GM12865 (cell line): ENCODE measurements around the gene ATP6V1G3.

ENCODE experiments used
- DNase-seq: peaks from one replicate; pipeline ENCODE4 v3.0.0; 2010; ENCODE audit warnings: low read depth
- H3K4me3 ChIP-seq: 2 replicates; pipeline ENCODE4 v1.5.1; 2011; ENCODE audit warnings: mild to moderate bottlenecking, low read depth, low read length, control low read depth
- TF ChIP-seq, protein P1 (sequence below): IDR thresholded peaks from 2 replicates; pipeline ENCODE4 v1.5.1; 2011; ENCODE audit warnings: low read length, control low read depth, low read depth, inconsistent platforms; ENCODE audit not compliant: insufficient read depth; ENCODE audit errors: missing control alignments

The ATP6V1G3 gene

GRCh38 chr1:198523182-198523950, 17.1 kb downstream of the ATP6V1G3 start:
- no peak overlapping the region for H3K4me3 ChIP-seq
- peak; percentile 10 for DNase-seq
- TF ChIP-seq, protein P1, sequence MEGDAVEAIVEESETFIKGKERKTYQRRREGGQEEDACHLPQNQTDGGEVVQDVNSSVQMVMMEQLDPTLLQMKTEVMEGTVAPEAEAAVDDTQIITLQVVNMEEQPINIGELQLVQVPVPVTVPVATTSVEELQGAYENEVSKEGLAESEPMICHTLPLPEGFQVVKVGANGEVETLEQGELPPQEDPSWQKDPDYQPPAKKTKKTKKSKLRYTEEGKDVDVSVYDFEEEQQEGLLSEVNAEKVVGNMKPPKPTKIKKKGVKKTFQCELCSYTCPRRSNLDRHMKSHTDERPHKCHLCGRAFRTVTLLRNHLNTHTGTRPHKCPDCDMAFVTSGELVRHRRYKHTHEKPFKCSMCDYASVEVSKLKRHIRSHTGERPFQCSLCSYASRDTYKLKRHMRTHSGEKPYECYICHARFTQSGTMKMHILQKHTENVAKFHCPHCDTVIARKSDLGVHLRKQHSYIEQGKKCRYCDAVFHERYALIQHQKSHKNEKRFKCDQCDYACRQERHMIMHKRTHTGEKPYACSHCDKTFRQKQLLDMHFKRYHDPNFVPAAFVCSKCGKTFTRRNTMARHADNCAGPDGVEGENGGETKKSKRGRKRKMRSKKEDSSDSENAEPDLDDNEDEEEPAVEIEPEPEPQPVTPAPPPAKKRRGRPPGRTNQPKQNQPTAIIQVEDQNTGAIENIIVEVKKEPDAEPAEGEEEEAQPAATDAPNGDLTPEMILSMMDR = no peak

DNA sequence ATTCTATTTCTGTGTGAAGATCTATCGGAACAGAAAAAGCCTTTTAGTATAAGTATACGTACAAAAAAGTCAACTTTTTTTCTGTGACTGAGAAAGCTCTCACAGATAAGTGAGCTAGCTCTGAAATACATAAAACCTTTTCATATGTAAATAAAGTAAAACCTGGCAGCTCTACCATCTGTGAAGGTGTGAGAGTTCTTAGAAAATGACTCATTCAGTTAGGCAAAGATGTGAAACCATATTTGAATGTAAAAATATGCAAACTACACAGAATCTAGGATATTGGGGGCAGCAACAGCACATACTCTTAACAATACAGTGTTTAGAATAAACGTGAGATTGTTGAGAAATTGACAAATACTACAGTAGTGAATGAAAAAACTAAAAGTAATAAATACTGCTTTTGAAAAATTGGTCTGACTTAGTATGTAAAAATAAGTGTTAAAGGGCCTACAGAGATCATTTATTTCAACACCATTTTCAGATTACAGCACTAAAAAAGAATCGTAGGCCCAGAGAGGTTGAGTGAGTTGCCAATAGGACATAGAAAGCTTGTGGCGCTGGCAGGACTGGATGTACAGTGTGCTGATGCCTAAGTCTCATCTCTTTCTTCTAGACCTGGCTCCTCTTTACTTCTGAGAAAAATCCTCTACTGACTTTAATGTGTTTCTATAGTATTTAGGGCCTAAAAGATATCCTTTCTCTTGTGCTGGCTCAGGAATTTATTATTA, 19.8 kb downstream of the ATP6V1G3 start:
- TF ChIP-seq, protein P1 = no peak
- H3K4me3 ChIP-seq = no peak overlapping the region
- DNase-seq = peak; percentile 76

DNA sequence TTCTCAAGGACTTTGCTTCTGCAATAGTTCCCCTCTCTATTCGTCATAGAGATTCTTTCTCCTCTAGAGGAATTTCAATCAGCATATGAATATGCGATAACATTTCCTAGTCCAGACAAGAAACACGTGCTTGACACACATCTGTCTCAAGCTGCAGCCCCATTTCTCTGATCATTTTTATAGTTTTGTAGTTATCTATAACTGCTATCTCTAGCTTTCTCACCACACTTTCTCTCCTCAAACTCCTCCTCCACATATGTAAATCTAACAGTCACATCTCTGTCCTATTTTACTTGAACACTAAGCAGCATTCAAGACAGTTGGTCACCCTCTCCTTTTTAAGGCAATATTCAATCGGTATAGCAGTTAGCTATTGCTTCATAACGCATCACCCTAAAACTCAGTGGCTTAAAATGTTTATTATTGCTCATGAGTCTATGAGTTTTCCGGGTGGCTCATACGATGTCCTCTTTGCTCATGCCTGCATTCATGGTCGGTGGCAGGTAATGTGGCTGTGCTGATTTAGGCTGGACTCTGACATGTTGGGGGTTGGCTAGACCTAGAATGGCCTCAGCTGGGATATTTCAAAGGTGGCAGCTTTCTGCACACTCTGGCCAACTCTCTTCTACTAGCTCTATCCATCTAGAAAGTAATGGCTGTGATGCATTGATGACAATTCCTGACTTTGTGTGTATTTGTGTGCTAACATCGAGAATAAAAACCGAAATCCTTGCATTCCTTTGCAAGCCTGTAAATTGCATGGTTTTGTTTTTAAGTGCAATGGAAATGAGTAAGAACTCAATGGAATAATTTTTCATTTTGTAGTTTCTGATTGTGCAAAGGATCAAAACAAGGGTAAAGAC, 20.6 kb downstream of the ATP6V1G3 start:
- H3K4me3 ChIP-seq = no peak overlapping the region
- TF ChIP-seq, protein P1 = no peak
- peak; percentile 5 for DNase-seq

- H3K4me3 ChIP-seq = no peak overlapping the region
- no peak for DNase-seq
- TF ChIP-seq, protein P1 = no peak
Measured at GRCh38 chr1:198517623-198518199, 22.8 kb downstream of the ATP6V1G3 start.

DNA sequence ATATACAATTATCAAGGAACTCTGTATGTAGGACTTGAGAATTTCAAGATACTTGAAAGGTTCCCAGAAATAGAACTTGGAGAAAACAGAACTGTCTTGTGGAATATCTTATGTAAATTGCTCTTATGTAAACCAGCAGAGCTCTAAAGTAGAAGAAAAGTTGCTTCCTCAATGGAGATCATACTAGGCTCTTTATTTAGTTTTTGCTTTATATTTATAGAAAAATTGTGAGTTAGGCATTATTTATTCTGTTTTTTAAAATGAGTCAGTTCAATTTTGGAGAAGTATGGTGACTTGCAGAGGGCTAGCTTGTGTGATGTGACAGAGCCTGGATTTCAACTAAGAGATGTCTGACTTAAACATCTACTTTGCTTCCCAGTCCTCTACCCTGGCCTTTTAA, 40.4 kb downstream of the ATP6V1G3 start:
- DNase-seq = no peak
- no peak overlapping the region for H3K4me3 ChIP-seq
- TF ChIP-seq, protein P1 = no peak

DNA sequence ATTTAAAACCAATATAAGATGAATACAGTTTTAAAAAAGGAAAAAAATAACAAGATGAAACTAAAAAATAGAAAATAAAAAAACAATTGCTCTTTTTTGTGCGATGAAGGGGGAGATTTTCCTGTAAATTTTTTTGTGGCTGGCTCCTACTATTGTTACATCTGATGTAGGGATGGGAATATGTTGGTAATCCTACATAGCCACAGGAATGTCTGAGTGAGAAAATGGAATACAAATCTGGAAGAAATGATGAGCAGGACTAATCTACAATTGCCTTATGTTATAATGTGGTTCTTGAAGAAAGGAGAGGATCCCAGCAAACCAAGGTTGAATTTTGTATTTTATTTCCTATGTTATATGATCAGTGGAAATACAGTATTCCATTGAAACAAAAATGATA, 40.9 kb downstream of the ATP6V1G3 start:
- H3K4me3 ChIP-seq = no peak overlapping the region
- TF ChIP-seq, protein P1 = no peak
- no peak for DNase-seq
